ENCODE data around the gene ANKRD11. TPM values are rescaled to one million over a fixed set of nuclear protein-coding genes. Genes with fewer than 3 reads are reported as not detected.
A peak's percentile ranks its signal among the peaks of the same experiment; 100 is the strongest.

The ANKRD11 gene
- 100 to 1,000 TPM in 5 of 7 donors, 10 to 100 TPM in 2; 56.1 to 188 (median 123) TPM for total RNA-seq
- 10 to 100 TPM; 52.1 to 68.5 TPM for polyA plus RNA-seq
- long read RNA-seq, donor 1, partial matches to known transcripts: 74 of 189 reads
- long read RNA-seq, donor 1, other reads (novel, unspliced or antisense): 109 of 189 reads
- long read RNA-seq, donor 2, full-length matches to known transcripts: 6 of 17 reads
- long read RNA-seq, donor 2, partial matches to known transcripts: 11 of 17 reads
- long read RNA-seq, donor 2, other reads (novel, unspliced or antisense): 0 of 17 reads
- long read RNA-seq, donor 3, transcript ANKRD11-223 (7 exons, 2,801 nt): major isoform, 9 of 102 reads
- long read RNA-seq, donor 3, partial matches to known transcripts: 41 of 102 reads
- long read RNA-seq, donor 3, other reads (novel, unspliced or antisense): 52 of 102 reads

GRCh38 chr16:89490439-89491237 lies at the start of gene ANKRD11:
Gene ANKRD11, minus strand, starts transcription at chr16:89490561. Its CDS starts 173,542 bp downstream, at chr16:89317019.
- peak; percentile 98 to 99 (median 99) for DNase-seq
- TF ChIP-seq EP300 (IDR thresholded peaks at IDR 0.05): peak; percentile 79
- no peak for TF ChIP-seq CTCF (IDR thresholded peaks at IDR 0.05)
- TF ChIP-seq POLR2A (IDR thresholded peaks at IDR 0.05): peak; percentile 91
- intact Hi-C loops (cut with DNase I): loop anchor here in 1 of 4 donors (10.0 kb wide), 1 partner anchor 176 kb away; no protein-coding TSS in a partner anchor
- Histone ChIP-seq H3K4me1 (ENCODE audit: insufficient read depth) (peaks cover 19% of the 10 kb centered on the region), H3K27me3 (no peaks in the 10 kb centered on the region), H3K36me3 (no peaks in the 10 kb centered on the region), H3K27ac (peak within 1 kb of the TSS; percentile 97 to 100), H3K9me3 (no peaks in the 10 kb centered on the region), H3K4me3 (peak within 1 kb of the TSS; percentile 99)
- 0 to 1% (median 1%) methylated on average over 50 to 96 of the region's 96 CpGs for WGBS, 3 donors

GRCh38 chr16:89538286-89538685 lies 47.9 kb upstream of the ANKRD11 start:
- DNase-seq: no peak
- Histone ChIP-seq H3K4me1 (ENCODE audit: insufficient read depth) (no peaks in the 10 kb centered on the region), H3K27me3 (no peaks in the 10 kb centered on the region), H3K36me3 (no peaks in the 10 kb centered on the region), H3K4me3 (no peak overlapping the region), H3K27ac (no peak overlapping the region), H3K9me3 (no peaks in the 10 kb centered on the region)
- 83 to 92% (median 88%) methylated on average over 12 of the region's 12 CpGs for WGBS, 3 donors
- TF ChIP-seq POLR2A (IDR thresholded peaks at IDR 0.05) (no peak), CTCF (IDR thresholded peaks at IDR 0.05) (no peak), EP300 (IDR thresholded peaks at IDR 0.05) (no peak)
- intact Hi-C loops (cut with DNase I): no loop called here

- intact Hi-C loops (cut with DNase I): no loop called here
Measured at GRCh38 chr16:89537549-89537925, 47.2 kb upstream of the ANKRD11 start.

More at GRCh38 chr16:89537549-89537925, 47.2 kb upstream of the ANKRD11 start:
- Histone ChIP-seq H3K27ac (no peak overlapping the region), H3K4me1 (ENCODE audit: insufficient read depth) (no peaks in the 10 kb centered on the region), H3K4me3 (no peak overlapping the region), H3K36me3 (no peaks in the 10 kb centered on the region), H3K9me3 (no peaks in the 10 kb centered on the region), H3K27me3 (no peaks in the 10 kb centered on the region)
- TF ChIP-seq CTCF (IDR thresholded peaks at IDR 0.05) (no peak), EP300 (IDR thresholded peaks at IDR 0.05) (no peak), POLR2A (IDR thresholded peaks at IDR 0.05) (no peak)
- 90 to 94% (median 91%) methylated on average over 7 of the region's 7 CpGs for WGBS, 3 donors
- DNase-seq: no peak
